Activated CD8-positive, alpha-beta memory T cell treated with anti-CD3 and anti-CD28 coated beads, Interleukin-2, amount 50 U/mL, for 4 hours (primary cell): ENCODE measurements around the gene TJP1.

Experiments used
- DNase-seq: peaks from one replicate; pipeline ENCODE4 v3.0.0-alpha.2; 2020

The TJP1 gene

GRCh38 chr15:29651476-29652233 lies 170.6 kb downstream of the TJP1 start:
- DNase-seq, result no peak
